ENCODE results near the gene ARPC4. TPM values are rescaled to one million over a fixed set of nuclear protein-coding genes. Genes with fewer than 3 reads are reported as not detected.

ARPC4 gene
- total RNA-seq, 4 donors from 2014 or later: 104 to 189 (median 143) TPM

DNA sequence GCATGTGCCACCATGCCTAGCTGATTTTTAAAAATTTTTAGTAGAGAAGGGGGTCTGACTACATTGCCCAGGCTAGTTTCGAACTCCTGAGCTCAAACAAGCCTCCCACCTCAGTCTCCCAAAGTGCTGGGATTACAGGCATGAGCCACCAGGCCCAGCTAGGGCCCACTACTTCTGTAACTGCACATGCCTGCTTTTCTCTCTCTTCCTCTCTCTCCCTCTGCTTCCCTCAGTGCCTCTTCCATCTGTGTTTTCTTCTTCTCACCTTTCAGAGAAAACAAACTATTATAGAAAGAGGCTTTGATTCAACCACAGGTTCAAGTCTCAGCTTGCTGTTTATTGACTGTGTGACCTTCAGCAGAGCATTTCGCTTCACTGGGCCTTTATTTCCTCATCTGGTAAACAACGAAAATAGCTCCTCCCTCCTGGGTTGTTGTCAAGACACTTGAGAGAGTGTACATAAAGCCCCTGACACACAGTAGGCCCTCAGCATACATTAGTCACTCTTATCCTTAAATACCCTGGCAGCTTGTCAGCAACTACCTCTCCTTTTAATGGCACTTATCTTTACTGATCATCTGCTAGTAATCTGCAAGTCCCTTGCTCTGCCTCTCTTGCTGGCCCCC, 10.8 kb upstream of the ARPC4 start:
- Histone ChIP-seq H3K4me1 (peaks cover 0 to 23% (median 9%) of the 10 kb centered on the region in 4 donors), H3K27me3 (no peaks in the 10 kb centered on the region), H3K36me3 (peaks cover 0 to 48% (median 20%) of the 10 kb centered on the region in 4 donors), H3K4me3 (no peak overlapping the region), H3K9me3 (no peaks in the 10 kb centered on the region), H3K27ac (no peak overlapping the region)
- TF ChIP-seq POLR2A (IDR thresholded peaks at IDR 0.05): no peak
- WGBS, 2 donors (ENCODE audit: low coverage in 1 of 2): 65 to 71% methylated on average over 3 of the region's 3 CpGs
- intact Hi-C loops (cut with DNase I; ENCODE audit: low total_unique reads) (no loop called here), in situ Hi-C loops (cut with MboI; ENCODE audit: low pct_ligation_motif_present in 1 of 4, low pct_unique_long_range_greater_than_20kb in 1 of 4, low sequenced_read_pairs in 3 of 4) (no loop called here)
- DNase-seq: no peak

DNA sequence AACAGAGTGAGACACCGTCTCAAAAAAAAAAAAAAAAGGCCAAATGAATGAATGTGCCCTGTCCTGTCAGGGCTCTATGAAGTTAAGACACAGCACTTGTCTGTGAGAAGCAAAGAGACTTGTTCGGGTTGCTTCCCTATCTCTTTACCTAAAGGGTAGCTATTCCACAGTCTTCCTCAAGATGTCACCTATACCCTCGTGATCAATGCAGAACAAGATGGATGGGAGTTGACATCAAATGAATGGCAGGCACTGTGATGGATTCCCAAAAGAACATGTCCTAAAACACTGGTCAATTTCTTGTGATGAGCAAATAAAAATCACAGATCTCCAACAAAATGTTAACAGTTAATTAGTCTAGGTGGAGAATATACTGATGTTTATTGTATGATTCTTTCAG, 10.1 kb upstream of the ARPC4 start:
- peaks cover 0 to 54% (median 24%) of the 10 kb centered on the region in 4 donors for H3K36me3 ChIP-seq
- in situ Hi-C loops (cut with MboI; ENCODE audit: low pct_ligation_motif_present in 1 of 4, low pct_unique_long_range_greater_than_20kb in 1 of 4, low sequenced_read_pairs in 3 of 4) (no loop called here), intact Hi-C loops (cut with DNase I; ENCODE audit: low total_unique reads) (no loop called here)
- WGBS, 2 donors (ENCODE audit: low coverage in 1 of 2): 29 to 44% methylated on average over 2 to 3 of the region's 3 CpGs
- H3K27ac ChIP-seq: no peak overlapping the region
- no peak overlapping the region for H3K4me3 ChIP-seq
- no peaks in the 10 kb centered on the region for H3K9me3 ChIP-seq
- no peak for DNase-seq
- peaks cover 0 to 23% (median 9%) of the 10 kb centered on the region in 4 donors for H3K4me1 ChIP-seq
- TF ChIP-seq POLR2A (IDR thresholded peaks at IDR 0.05) (no peak), EP300 (IDR thresholded peaks at IDR 0.05; ENCODE audit: low read depth) (no peak), POLR2AphosphoS5 (IDR thresholded peaks at IDR 0.05) (no peak)
- TF ChIP-seq, protein P1, sequence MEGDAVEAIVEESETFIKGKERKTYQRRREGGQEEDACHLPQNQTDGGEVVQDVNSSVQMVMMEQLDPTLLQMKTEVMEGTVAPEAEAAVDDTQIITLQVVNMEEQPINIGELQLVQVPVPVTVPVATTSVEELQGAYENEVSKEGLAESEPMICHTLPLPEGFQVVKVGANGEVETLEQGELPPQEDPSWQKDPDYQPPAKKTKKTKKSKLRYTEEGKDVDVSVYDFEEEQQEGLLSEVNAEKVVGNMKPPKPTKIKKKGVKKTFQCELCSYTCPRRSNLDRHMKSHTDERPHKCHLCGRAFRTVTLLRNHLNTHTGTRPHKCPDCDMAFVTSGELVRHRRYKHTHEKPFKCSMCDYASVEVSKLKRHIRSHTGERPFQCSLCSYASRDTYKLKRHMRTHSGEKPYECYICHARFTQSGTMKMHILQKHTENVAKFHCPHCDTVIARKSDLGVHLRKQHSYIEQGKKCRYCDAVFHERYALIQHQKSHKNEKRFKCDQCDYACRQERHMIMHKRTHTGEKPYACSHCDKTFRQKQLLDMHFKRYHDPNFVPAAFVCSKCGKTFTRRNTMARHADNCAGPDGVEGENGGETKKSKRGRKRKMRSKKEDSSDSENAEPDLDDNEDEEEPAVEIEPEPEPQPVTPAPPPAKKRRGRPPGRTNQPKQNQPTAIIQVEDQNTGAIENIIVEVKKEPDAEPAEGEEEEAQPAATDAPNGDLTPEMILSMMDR (IDR thresholded peaks at IDR 0.05): no peak
- H3K27me3 ChIP-seq: no peaks in the 10 kb centered on the region

- Histone ChIP-seq H3K36me3 (peaks cover 0 to 57% (median 27%) of the 10 kb centered on the region in 4 donors), H3K27ac (no peak overlapping the region), H3K27me3 (no peaks in the 10 kb centered on the region), H3K4me1 (peaks cover 0 to 14% (median 5%) of the 10 kb centered on the region in 4 donors), H3K9me3 (no peaks in the 10 kb centered on the region), H3K4me3 (no peak overlapping the region)
- intact Hi-C loops (cut with DNase I; ENCODE audit: low total_unique reads): no loop called here
- 93% methylated on average over 13 of the region's 14 CpGs; no CpG with 5 or more reads in 1 of the 2 donors for WGBS, 2 donors (ENCODE audit: low coverage in 1 of 2)
- in situ Hi-C loops (cut with MboI; ENCODE audit: low pct_ligation_motif_present in 1 of 4, low pct_unique_long_range_greater_than_20kb in 1 of 4, low sequenced_read_pairs in 3 of 4): no loop called here
- TF ChIP-seq EP300 (IDR thresholded peaks at IDR 0.05; ENCODE audit: low read depth): no peak
- no peak for TF ChIP-seq POLR2AphosphoS5 (IDR thresholded peaks at IDR 0.05)
- TF ChIP-seq POLR2A (IDR thresholded peaks at IDR 0.05): no peak
- TF ChIP-seq, protein P1 (IDR thresholded peaks at IDR 0.05): no peak
- no peak for DNase-seq
These were observed 8.9 kb upstream of the ARPC4 start for GRCh38 chr3:9783954-9784353.

- Histone ChIP-seq H3K36me3 (peaks cover 0 to 66% (median 30%) of the 10 kb centered on the region in 4 donors), H3K4me3 (no peak overlapping the region), H3K9me3 (no peaks in the 10 kb centered on the region), H3K27me3 (no peaks in the 10 kb centered on the region), H3K4me1 (peaks cover 0 to 4% (median 0%) of the 10 kb centered on the region in 4 donors), H3K27ac (no peak overlapping the region)
- TF ChIP-seq, protein P1 (IDR thresholded peaks at IDR 0.05): no peak
- TF ChIP-seq POLR2A (IDR thresholded peaks at IDR 0.05): no peak
- TF ChIP-seq EP300 (IDR thresholded peaks at IDR 0.05; ENCODE audit: low read depth): no peak
- no peak for TF ChIP-seq POLR2AphosphoS5 (IDR thresholded peaks at IDR 0.05)
- in situ Hi-C loops (cut with MboI; ENCODE audit: low pct_ligation_motif_present in 1 of 4, low pct_unique_long_range_greater_than_20kb in 1 of 4, low sequenced_read_pairs in 3 of 4): no loop called here
- WGBS, 2 donors (ENCODE audit: low coverage in 1 of 2): 92% methylated on average over 4 of the region's 4 CpGs; no CpG with 5 or more reads in 1 of the 2 donors
- intact Hi-C loops (cut with DNase I; ENCODE audit: low total_unique reads): no loop called here
- DNase-seq: no peak
These were observed 7.9 kb upstream of the ARPC4 start for GRCh38 chr3:9784965-9785364.

Measured in transverse colon (tissue), 4 donors.